GM10266 (cell line): ENCODE results near the gene EXOC4.

ENCODE experiments used
- DNase-seq: peaks from one replicate; pipeline ENCODE4 v3.0.0; 2012; ENCODE audit errors: extremely low spot score
- CTCF ChIP-seq: IDR thresholded peaks from 2 replicates; pipeline ENCODE4 v1.5.1; 2012; ENCODE audit warnings: mild to moderate bottlenecking, low read depth; ENCODE audit not compliant: control insufficient read depth, insufficient read depth; ENCODE audit errors: missing control alignments

EXOC4 gene

GRCh38 chr7:133706016-133706415 lies 453.1 kb downstream of the EXOC4 start:
- TF ChIP-seq CTCF, result no peak
- no peak for DNase-seq

GRCh38 chr7:133709036-133709880 lies 456.4 kb downstream of the EXOC4 start:
- TF ChIP-seq CTCF, result no peak
- DNase-seq, result no peak

GRCh38 chr7:133712544-133712943 lies 459.7 kb downstream of the EXOC4 start:
- no peak for TF ChIP-seq CTCF
- DNase-seq, result no peak

- no peak for TF ChIP-seq CTCF
- DNase-seq, result no peak
Observed at GRCh38 chr7:133714654-133715053, 461.8 kb downstream of the EXOC4 start.

- no peak for DNase-seq
- no peak for TF ChIP-seq CTCF
Observed at GRCh38 chr7:133718131-133718530, 465.3 kb downstream of the EXOC4 start.

- no peak for TF ChIP-seq CTCF
- no peak for DNase-seq
Observed at GRCh38 chr7:133723044-133723443, 470.2 kb downstream of the EXOC4 start.

GRCh38 chr7:133724148-133724547 lies 471.3 kb downstream of the EXOC4 start:
- no peak for TF ChIP-seq CTCF
- DNase-seq, result no peak
